IPS-15b (cell line): ENCODE data around the gene SERINC2.

Source experiments
- H3K27me3 ChIP-seq: one replicate; pipeline ENCODE4 v1.6.1; 2013; ENCODE audit warnings: low read length; ENCODE audit not compliant: control insufficient read depth, insufficient read depth
- H3K36me3 ChIP-seq: one replicate; pipeline ENCODE4 v1.6.1; 2013; ENCODE audit warnings: low read length; ENCODE audit not compliant: control insufficient read depth, insufficient read depth
- H3K4me1 ChIP-seq: one replicate; pipeline ENCODE4 v1.6.1; 2013; ENCODE audit warnings: mild to moderate bottlenecking, low read length; ENCODE audit not compliant: control insufficient read depth, insufficient read depth
- H3K4me3 ChIP-seq: one replicate; pipeline ENCODE4 v1.5.1; 2013; ENCODE audit warnings: low read depth, low read length
- H3K9ac ChIP-seq: one replicate; pipeline ENCODE4 v1.6.1; 2013; ENCODE audit warnings: low read depth, mild to moderate bottlenecking, low read length
- H3K9me3 ChIP-seq: one replicate; pipeline ENCODE4 v1.6.1; 2013; ENCODE audit warnings: mild to moderate bottlenecking, low read length; ENCODE audit not compliant: control insufficient read depth, insufficient read depth

Gene SERINC2

GRCh38 chr1:31482482-31483011, 69.5 kb downstream of the SERINC2 start:
- Histone ChIP-seq H3K4me3 (no peak overlapping the region), H3K4me1 (peaks cover 7% of the 10 kb centered on the region), H3K9ac (no peak overlapping the region)

GRCh38 chr1:31483012-31483946, 70.3 kb downstream of the SERINC2 start:
- Histone ChIP-seq H3K9ac (no peak overlapping the region), H3K36me3 (no peaks in the 10 kb centered on the region)

More at GRCh38 chr1:31482482-31483011, 69.5 kb downstream of the SERINC2 start:
- Histone ChIP-seq H3K27me3 (no peaks in the 10 kb centered on the region), H3K9me3 (peaks cover 3% of the 10 kb centered on the region), H3K36me3 (no peaks in the 10 kb centered on the region)

More at GRCh38 chr1:31483012-31483946, 70.3 kb downstream of the SERINC2 start:
- H3K4me1 ChIP-seq, result peaks cover 7% of the 10 kb centered on the region
- peaks cover 3% of the 10 kb centered on the region for H3K9me3 ChIP-seq
- H3K27me3 ChIP-seq, result no peaks in the 10 kb centered on the region
- no peak overlapping the region for H3K4me3 ChIP-seq
